Psoas muscle (tissue), 8 donors: ENCODE measurements around the gene CSDE1. TPM values are rescaled to one million over a fixed set of nuclear protein-coding genes. Genes with fewer than 3 reads are reported as not detected.

Source experiments
- ATAC-seq, 4 donors: fragments of 200-7000 bp; cut with Tn5 transposase; one replicate each; pipeline ENCODE4 v1.9.1; 2020; ENCODE audit warnings: moderate library complexity in 3 of 4, mild to moderate bottlenecking in 2 of 4
- DNase-seq, 2 donors: peaks; one replicate each; pipeline ENCODE4 v3.0.0-alpha.2; 2020
- H3K27ac ChIP-seq: fragments of 200-600 bp; one replicate; pipeline ENCODE4 v1.8.0; 2022
- H3K27me3 ChIP-seq, 3 donors: fragments of 200-600 bp in 1 of 3; one replicate each; pipeline versions ENCODE4 v1.6.1 to v1.8.0; 2013 to 2022; ENCODE audit warnings: low read length in 2 of 3, mild to moderate bottlenecking in 2 of 3, moderate library complexity in 1 of 3; ENCODE audit not compliant: insufficient read depth in 3 of 3
- H3K36me3 ChIP-seq, 2 donors: fragments of 200-600 bp in 1 of 2; one replicate each; pipeline versions ENCODE4 v1.6.1 to v1.8.0; 2013 to 2022; ENCODE audit warnings: low read depth in 1 of 2, mild to moderate bottlenecking in 1 of 2, moderate library complexity in 1 of 2; ENCODE audit not compliant: insufficient read depth in 1 of 2
- H3K4me1 ChIP-seq: fragments of 200-600 bp; one replicate; pipeline ENCODE4 v1.8.0; 2022
- H3K4me3 ChIP-seq: fragments of 200-600 bp; one replicate; pipeline ENCODE4 v1.8.0; 2022; ENCODE audit warnings: mild to moderate bottlenecking
- H3K9me3 ChIP-seq: fragments of 200-600 bp; one replicate; pipeline ENCODE4 v1.8.0; 2022
- WGBS, 3 donors: extraction: QIAGEN DNeasy Blood & Tissue Kit; methylation state at CpG; one replicate each; pipeline versions ENCODE4 v1.1.6 to v1.1.7; 2013; 5-methylcytosine and 5-hydroxymethylcytosine counted together
- intact Hi-C, 2 donors: fragments of 100-400 bp; cut with DNase I; formaldehyde crosslinking; loops; one replicate each; pipeline versions ENCODE4 v1.11.0 to v1.14.2; 2022
- polyA plus RNA-seq, 3 donors: library from polyadenylated mRNA; stranded (reverse); fragments of 200-250 nt; gene quantifications; one replicate each; pipeline ENCODE4 v1.2.3, GENCODE V29; 2013
- total RNA-seq, 4 donors: library from RNA; stranded (reverse); fragmentation: NEBNext Ultra II Directional in 2 of 4; extraction: Animal tissue kit (Norgen Biotek cat#: 25700) in 2 of 4; gene quantifications; one replicate each; pipeline versions ENCODE4 v1.2.1 to v1.2.4, GENCODE V29; 2021 to 2023
- TF ChIP-seq, protein P1 (sequence below): fragments of 200-600 bp; IDR thresholded peaks from one replicate; pipeline ENCODE4 v1.8.0; 2022; ENCODE audit warnings: antibody characterized with exemption
- donor health status: healthy with polysubstance abuse.
- donor health status: DM: no; HTN: no; CAD: no; lungs with moderate emphysema.
- donor health status: Bipolar disorder and iron deficiency.
- donor health status: healthy.
- donor health status: DM: yes; HTN: yes; CAD: no.
- donor health status: DM: no; HTN: no; CAD: no.
- donor health status: DM: no; HTN: no; CAD: no.
- donor health status: DM: yes; HTN: yes; CAD: no.

CSDE1 gene
- total and polyA plus RNA-seq, 7 donors, result 305 to 1,888 (median 1,387) TPM

DNA sequence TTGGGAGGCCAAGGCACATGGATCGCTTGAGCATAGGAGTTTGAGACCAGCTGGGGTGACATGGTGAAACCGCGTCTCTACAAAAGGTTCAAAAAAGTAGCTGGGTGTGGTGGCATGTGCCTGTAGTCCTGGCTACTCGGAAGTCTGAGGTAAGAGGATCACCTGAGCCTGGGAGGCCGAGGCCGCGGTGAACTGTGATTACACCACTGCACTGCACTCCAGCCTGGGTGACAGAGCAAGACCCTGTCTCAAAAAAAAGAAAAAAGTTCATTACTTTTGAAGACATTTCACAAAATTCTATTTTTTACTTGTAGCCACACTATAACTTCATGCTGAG lies 85.9 kb downstream of the CSDE1 start:
- H3K27ac ChIP-seq, result peak overlapping the region; percentile 91
- 41 to 76% (median 45%) methylated on average over 7 of the region's 7 CpGs for WGBS, 3 donors
- H3K4me1 ChIP-seq, result peaks cover 20% of the 10 kb centered on the region
- DNase-seq (no peak), ATAC-seq (no peak)
- intact Hi-C loops, result loop anchor here in 1 of 2 donors (5.0 kb wide), 1 partner anchor 85 kb away; the partner anchor contains the start of gene CSDE1
- no peaks in the 10 kb centered on the region for H3K27me3 ChIP-seq
- TF ChIP-seq, protein P1, sequence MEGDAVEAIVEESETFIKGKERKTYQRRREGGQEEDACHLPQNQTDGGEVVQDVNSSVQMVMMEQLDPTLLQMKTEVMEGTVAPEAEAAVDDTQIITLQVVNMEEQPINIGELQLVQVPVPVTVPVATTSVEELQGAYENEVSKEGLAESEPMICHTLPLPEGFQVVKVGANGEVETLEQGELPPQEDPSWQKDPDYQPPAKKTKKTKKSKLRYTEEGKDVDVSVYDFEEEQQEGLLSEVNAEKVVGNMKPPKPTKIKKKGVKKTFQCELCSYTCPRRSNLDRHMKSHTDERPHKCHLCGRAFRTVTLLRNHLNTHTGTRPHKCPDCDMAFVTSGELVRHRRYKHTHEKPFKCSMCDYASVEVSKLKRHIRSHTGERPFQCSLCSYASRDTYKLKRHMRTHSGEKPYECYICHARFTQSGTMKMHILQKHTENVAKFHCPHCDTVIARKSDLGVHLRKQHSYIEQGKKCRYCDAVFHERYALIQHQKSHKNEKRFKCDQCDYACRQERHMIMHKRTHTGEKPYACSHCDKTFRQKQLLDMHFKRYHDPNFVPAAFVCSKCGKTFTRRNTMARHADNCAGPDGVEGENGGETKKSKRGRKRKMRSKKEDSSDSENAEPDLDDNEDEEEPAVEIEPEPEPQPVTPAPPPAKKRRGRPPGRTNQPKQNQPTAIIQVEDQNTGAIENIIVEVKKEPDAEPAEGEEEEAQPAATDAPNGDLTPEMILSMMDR, result no peak
- H3K9me3 ChIP-seq, result no peaks in the 10 kb centered on the region
- peaks cover 0 to 57% of the 10 kb centered on the region in 2 donors for H3K36me3 ChIP-seq
- no peak overlapping the region for H3K4me3 ChIP-seq

DNA sequence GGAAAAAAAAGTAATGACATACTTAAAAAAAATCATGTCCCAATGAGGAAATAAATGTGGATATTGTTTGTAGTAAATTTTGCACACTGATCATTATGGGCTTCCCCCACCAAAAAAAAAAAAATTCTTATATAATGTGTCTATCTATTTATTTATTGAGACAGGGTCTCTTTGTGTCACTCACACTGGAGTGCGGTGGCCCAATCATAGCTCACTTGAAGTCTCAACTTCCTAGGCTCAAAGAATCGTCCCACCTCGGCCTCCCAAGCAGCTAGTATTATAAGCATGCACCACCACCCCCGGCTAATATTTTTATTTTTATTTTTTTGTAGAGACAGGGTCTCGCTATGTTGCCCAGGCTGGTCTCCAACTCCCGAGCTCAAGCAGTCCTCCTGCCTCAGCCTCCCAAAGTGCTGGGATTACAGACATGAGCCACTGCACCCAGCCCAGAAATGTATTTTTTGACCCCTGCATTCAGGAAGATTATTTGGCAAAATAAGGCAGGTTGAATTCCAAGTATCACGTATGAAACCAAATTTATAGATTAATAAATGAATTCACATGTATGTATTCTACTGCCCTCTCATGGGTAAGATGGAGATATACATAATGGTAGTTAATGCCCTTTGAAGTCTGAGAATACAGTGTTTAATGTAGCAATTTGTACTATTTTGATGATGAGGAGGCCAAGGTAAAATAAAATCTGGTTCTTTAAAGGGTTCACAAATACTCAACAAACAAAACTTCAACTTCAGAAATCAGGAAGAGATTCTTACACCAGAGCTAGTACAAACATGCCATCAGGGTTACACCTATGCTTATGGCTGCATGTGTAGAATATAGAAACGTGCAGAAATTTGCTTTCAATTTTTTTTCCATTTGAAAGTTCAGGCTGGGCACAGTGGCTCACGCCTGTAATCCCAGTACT lies 86.5 kb downstream of the CSDE1 start:
- Histone ChIP-seq H3K9me3 (no peaks in the 10 kb centered on the region), H3K27ac (peak overlapping the region; percentile 91), H3K4me3 (peak overlapping the region; percentile 81), H3K4me1 (peaks cover 20% of the 10 kb centered on the region), H3K36me3 (peaks cover 0 to 54% of the 10 kb centered on the region in 2 donors), H3K27me3 (no peaks in the 10 kb centered on the region)
- WGBS, 3 donors, result 38 to 59% (median 47%) methylated on average over 9 of the region's 9 CpGs
- no peak for DNase-seq
- intact Hi-C loops, result loop anchor here in 1 of 2 donors (5.0 kb wide), 1 partner anchor 86 kb away; the partner anchor contains the start of gene CSDE1
- no peak for ATAC-seq
- TF ChIP-seq, protein P1, result peak; percentile 34

DNA sequence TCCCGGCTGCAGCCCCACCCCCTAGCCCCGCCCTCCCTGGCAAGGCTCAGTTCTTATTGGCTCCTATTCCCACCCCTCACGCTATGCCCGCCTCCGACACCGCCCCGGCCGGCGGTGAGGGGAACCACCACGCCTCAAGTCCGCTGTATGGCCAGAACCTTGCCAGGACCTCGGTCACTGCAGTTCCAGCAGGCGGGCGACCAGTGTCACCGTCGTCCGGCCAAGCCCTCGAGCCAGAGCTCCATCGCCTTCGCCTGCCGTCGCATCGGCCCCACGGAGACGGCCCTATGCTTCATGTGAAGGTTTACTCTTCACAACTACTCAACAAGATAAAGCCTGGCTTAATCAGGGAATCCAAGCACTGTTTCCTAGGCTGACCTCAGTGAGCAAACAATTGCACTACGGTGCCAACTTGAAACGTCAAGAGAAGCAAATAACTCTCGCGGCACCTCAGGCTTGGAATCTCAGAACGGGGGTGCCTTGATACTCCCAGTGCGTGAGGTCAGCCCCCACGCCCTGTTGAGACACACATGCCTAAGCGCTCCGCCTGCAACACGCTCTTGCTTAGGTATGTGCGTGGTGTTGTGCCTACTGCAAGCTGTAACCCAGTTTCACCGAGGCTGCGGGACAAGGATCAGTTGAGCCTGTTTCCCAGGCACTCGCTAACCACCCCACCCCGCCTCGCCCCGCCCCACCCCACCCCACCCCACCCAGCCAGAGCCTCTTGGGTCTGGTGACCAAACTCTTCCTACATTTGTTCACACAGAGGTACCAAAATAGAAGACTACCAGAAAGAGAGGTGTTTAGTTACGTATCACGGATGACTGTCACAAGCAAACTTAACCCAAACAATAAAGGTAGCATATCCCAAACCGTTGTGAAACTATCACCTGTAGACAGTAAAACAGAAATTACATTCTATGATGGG lies 87.4 kb downstream of the CSDE1 start:
- Histone ChIP-seq H3K27ac (peak overlapping the region; percentile 91), H3K27me3 (no peaks in the 10 kb centered on the region), H3K9me3 (no peaks in the 10 kb centered on the region), H3K36me3 (peaks cover 0 to 48% of the 10 kb centered on the region in 2 donors), H3K4me1 (peaks cover 20% of the 10 kb centered on the region), H3K4me3 (peak overlapping the region; percentile 81)
- 2% methylated on average over 43 to 45 of the region's 45 CpGs for WGBS, 3 donors
- DNase-seq (peak; percentile 95 to 97), ATAC-seq (peak; percentile 91 to 96 (median 92))
- intact Hi-C loops, result loop anchor here in 1 of 2 donors (5.0 kb wide), 1 partner anchor 87 kb away; the partner anchor contains the start of gene CSDE1
- TF ChIP-seq, protein P1, result peak; percentile 18

DNA sequence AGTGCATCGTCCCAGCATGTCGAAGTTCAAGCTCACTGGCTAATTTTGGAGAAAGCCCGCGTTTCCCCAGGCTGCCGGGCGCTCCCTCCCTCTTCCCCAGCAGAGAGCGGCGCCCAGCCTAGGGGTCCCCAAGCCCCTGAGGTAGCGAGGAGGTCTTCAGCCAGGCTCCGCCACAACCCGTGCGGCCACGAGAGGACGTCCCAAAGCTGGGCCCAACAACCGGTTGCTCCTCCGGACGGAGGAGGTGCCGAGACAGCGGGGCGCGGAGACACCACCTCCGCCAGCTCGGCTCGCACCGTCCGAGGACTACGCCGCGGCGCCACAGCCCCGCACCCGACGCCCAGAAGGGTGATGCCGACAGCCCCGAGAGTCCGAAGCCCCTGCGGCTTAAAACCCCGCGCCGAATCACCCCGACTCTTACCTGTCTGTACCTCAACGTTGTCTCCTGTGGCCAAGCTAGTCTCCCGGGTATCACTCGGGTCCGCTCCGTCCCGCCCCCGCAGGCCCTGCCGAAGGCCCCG lies 88.2 kb downstream of the CSDE1 start, which contains the start of gene DENND2C:
TSS of gene DENND2C (minus strand) at position 488 of the 521 bp plus-strand sequence. CDS start 44,065 bp downstream, outside the sequence.
- Histone ChIP-seq H3K27me3 (no peaks in the 10 kb centered on the region), H3K36me3 (peaks cover 0 to 47% of the 10 kb centered on the region in 2 donors), H3K4me1 (peaks cover 20% of the 10 kb centered on the region), H3K9me3 (no peaks in the 10 kb centered on the region), H3K4me3 (peak within 1 kb of the TSS; percentile 81), H3K27ac (peak within 1 kb of the TSS; percentile 91)
- 8 to 9% (median 8%) methylated on average over 48 to 50 of the region's 50 CpGs for WGBS, 3 donors
- intact Hi-C loops, result loop anchor here in 1 of 2 donors (5.0 kb wide), 1 partner anchor 88 kb away; the partner anchor contains the start of gene CSDE1
- DNase-seq (no peak), ATAC-seq (peak; percentile 26 to 56 (median 41))
- TF ChIP-seq, protein P1, result no peak
